ENCODE results near the gene NPIPB5. TPM values are rescaled to one million over a fixed set of nuclear protein-coding genes. Genes with fewer than 3 reads are reported as not detected.
"Not testable (repeated sequence)": the region's sequence is repeated elsewhere in the genome, so short reads cannot be mapped to it uniquely, and the experiment has no call there.

Gene NPIPB5
- total RNA-seq = 318 and 346 TPM in 2 replicates

- H3K27ac Mint-ChIP-seq; H3K4me3 Mint-ChIP-seq; H3K27me3 Mint-ChIP-seq; DNase-seq; intact Hi-C loops (cut with micrococcal nuclease); H3K4me1 Mint-ChIP-seq; H3K9me3 Mint-ChIP-seq; H3K36me3 Mint-ChIP-seq (ENCODE audit: low read depth): not testable (repeated sequence)
Measured at GRCh38 chr16:22510591-22510990, at the start of gene NPIPB5. Gene NPIPB5, plus strand, starts transcription at chr16:22510891. Its CDS starts 2,911 bp downstream, at chr16:22513802.

DNA sequence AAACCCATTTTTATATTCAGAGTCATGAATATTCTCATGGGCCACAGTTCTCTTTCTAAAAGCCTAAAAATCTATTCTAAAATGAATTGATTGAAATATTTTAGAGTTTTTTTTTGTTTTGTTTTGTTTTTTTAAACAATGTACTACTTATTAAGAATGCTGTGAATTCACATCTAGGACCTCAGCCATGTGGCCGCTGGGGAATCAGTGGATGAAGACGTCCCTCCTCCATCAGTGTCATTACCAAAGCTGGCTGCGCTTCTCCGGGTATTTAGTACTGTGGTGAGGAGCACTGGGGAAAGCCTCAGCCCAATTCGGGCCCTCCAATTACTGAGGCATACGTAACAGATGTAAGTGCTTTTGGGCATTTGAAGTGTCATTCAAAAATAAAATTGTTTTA lies 41.8 kb upstream of the NPIPB5 start:
- H3K4me3 Mint-ChIP-seq; H3K36me3 Mint-ChIP-seq (ENCODE audit: low read depth); DNase-seq; H3K4me1 Mint-ChIP-seq; H3K27ac Mint-ChIP-seq; H3K9me3 Mint-ChIP-seq; intact Hi-C loops (cut with micrococcal nuclease); H3K27me3 Mint-ChIP-seq: not testable (repeated sequence)

GRCh38 chr16:22537996-22538395 lies 27.3 kb downstream of the NPIPB5 start:
- intact Hi-C loops (cut with micrococcal nuclease); H3K4me3 Mint-ChIP-seq; H3K4me1 Mint-ChIP-seq; H3K27me3 Mint-ChIP-seq; H3K27ac Mint-ChIP-seq; H3K36me3 Mint-ChIP-seq (ENCODE audit: low read depth); H3K9me3 Mint-ChIP-seq: not testable (repeated sequence)
- peak; percentile 56 for DNase-seq

- H3K36me3 Mint-ChIP-seq (ENCODE audit: low read depth); DNase-seq; H3K27me3 Mint-ChIP-seq; H3K27ac Mint-ChIP-seq; H3K4me1 Mint-ChIP-seq; H3K4me3 Mint-ChIP-seq; H3K9me3 Mint-ChIP-seq; intact Hi-C loops (cut with micrococcal nuclease): not testable (repeated sequence)
Measured at GRCh38 chr16:22544809-22545208, 34.1 kb downstream of the NPIPB5 start.

- not testable (repeated sequence) for H3K4me1 Mint-ChIP-seq, H3K27ac Mint-ChIP-seq
Measured at GRCh38 chr16:22546630-22547029, 35.9 kb downstream of the NPIPB5 start.

DNA sequence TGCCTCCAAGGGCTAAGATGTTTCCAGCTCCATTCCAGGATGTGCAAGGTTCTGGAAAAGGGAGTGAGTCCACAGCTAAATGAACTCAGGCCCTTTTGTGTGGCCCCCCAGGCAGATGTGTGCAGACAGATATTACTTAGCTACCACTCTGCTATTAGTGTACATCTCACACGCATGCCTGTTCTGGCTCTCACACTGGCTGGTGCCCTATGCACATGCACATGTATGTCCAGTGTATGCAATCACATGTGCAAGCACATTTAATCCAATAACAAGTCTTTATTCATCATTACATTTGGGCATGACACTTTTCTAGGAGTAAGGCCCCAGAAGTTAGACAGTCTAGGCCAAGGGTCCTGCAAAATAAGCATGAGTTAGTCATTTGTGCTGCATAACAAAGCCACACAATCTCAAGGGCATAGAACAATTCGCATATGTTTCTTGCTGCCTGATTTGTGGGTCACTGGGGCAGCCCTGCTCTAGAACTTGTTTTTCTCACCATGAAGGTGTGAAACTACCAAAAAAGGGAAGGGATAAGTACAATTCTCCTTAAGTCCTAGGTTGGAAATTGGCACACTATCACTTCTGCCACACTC lies 36.6 kb downstream of the NPIPB5 start:
- H3K27me3 Mint-ChIP-seq; H3K36me3 Mint-ChIP-seq (ENCODE audit: low read depth); H3K4me1 Mint-ChIP-seq; H3K27ac Mint-ChIP-seq; H3K4me3 Mint-ChIP-seq; H3K9me3 Mint-ChIP-seq; intact Hi-C loops (cut with micrococcal nuclease): not testable (repeated sequence)
- peak; percentile 52 for DNase-seq

More at GRCh38 chr16:22546630-22547029, 35.9 kb downstream of the NPIPB5 start:
- H3K27me3 Mint-ChIP-seq; H3K36me3 Mint-ChIP-seq (ENCODE audit: low read depth); H3K4me3 Mint-ChIP-seq; intact Hi-C loops (cut with micrococcal nuclease); H3K9me3 Mint-ChIP-seq: not testable (repeated sequence)
- DNase-seq = peak; percentile 47

DNA sequence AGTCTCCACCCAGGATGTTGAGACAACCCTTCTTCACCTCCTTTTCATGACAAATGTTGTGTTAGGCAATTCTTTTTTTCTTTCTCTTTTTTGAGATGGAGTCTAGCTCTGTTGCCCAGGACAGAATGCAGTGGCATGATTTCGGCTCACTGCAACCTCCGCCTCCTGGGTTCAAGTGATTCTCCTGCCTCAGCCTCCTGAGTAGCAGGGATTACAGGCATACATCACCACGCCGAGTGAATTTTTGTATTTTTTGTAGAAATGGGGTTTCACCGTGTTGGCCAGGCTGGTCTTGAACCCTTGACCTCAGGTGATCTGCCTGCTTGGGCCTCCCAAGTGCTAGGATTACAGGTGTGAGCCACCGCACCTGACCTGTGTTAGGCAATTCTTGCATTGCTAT lies 39.2 kb downstream of the NPIPB5 start:
- H3K27ac Mint-ChIP-seq; H3K9me3 Mint-ChIP-seq; H3K4me3 Mint-ChIP-seq; H3K4me1 Mint-ChIP-seq; H3K27me3 Mint-ChIP-seq; intact Hi-C loops (cut with micrococcal nuclease); DNase-seq; H3K36me3 Mint-ChIP-seq (ENCODE audit: low read depth): not testable (repeated sequence)

DNA sequence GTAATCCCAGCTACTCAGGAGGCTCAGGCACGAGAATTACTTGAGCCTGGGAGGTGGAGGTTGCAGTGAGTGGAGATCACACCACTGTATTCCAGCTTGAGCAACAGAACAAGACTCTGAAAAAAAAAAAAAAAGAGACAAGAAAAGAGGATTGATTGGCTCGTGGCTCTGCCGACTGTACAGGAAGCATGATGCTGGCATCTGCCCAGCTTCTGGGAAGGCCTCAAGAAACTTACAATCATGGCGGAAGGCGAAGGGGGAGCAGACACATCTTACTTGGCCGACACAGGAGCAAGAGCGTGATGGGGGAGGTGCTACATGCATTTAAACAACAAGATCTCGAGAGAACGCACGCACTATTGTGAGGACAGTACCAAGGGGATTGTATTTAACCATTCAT lies 40.5 kb downstream of the NPIPB5 start:
- DNase-seq = not testable (repeated sequence)

GRCh38 chr16:22551651-22552050 lies 41.0 kb downstream of the NPIPB5 start:
- H3K4me3 Mint-ChIP-seq; intact Hi-C loops (cut with micrococcal nuclease); H3K27me3 Mint-ChIP-seq: not testable (repeated sequence)

More for the DNA sequence above, 40.5 kb downstream of the NPIPB5 start:
- intact Hi-C loops (cut with micrococcal nuclease); H3K27ac Mint-ChIP-seq; H3K9me3 Mint-ChIP-seq; H3K36me3 Mint-ChIP-seq (ENCODE audit: low read depth); H3K27me3 Mint-ChIP-seq; H3K4me3 Mint-ChIP-seq; H3K4me1 Mint-ChIP-seq: not testable (repeated sequence)

DNA sequence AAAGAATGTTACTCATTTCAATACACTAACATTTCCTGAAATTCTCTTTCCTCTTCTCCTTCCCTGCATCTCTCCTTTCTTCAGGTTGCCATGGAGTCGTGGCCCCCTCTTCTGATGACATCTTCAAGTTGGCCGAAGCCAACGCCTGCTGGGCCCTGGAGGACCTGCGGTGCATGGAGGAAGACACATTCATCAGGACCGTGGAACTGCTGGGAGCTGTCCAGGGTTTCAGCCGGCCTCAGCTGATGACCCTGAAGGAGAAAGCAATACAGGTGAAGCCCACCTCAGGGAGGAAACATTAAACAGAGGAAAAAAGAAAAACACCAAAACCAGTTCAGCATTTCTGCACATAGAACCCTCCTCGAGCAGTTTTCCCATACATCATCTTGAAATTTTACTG lies 46.1 kb downstream of the NPIPB5 start:
- H3K27ac Mint-ChIP-seq; H3K4me1 Mint-ChIP-seq; H3K27me3 Mint-ChIP-seq; H3K9me3 Mint-ChIP-seq; intact Hi-C loops (cut with micrococcal nuclease); DNase-seq; H3K36me3 Mint-ChIP-seq (ENCODE audit: low read depth); H3K4me3 Mint-ChIP-seq: not testable (repeated sequence)

More at GRCh38 chr16:22551651-22552050, 41.0 kb downstream of the NPIPB5 start:
- H3K36me3 Mint-ChIP-seq (ENCODE audit: low read depth); H3K9me3 Mint-ChIP-seq; DNase-seq; H3K4me1 Mint-ChIP-seq; H3K27ac Mint-ChIP-seq: not testable (repeated sequence)

Other genes starting within 250 kb of the NPIPB5 start
- gene POLR3E, start 213.5 kb upstream of the NPIPB5 start, total RNA-seq = 102 and 111 TPM in 2 replicates
- gene CDR2, start 136.3 kb upstream of the NPIPB5 start, total RNA-seq = 38.2 and 40.9 TPM in 2 replicates